GM21786 (cell line): ENCODE measurements around the gene PROB1.
"Not testable (repeated sequence)": the region's sequence is repeated elsewhere in the genome, so short reads cannot be mapped to it uniquely, and the experiment has no call there.

Source experiments
- ATAC-seq: cut with Tn5 transposase; IDR thresholded peaks from one replicate; pipeline ENCODE4 v1.9.1; 2021; ENCODE audit not compliant: unreplicated experiment

The PROB1 gene

GRCh38 chr5:139413153-139413552 lies 18.2 kb upstream of the PROB1 start:
- no peak for ATAC-seq

- ATAC-seq = no peak
Measured at GRCh38 chr5:139410993-139411828, 16.3 kb upstream of the PROB1 start.

GRCh38 chr5:139410121-139410992 lies 15.5 kb upstream of the PROB1 start:
- no peak for ATAC-seq

- ATAC-seq = not testable (repeated sequence)
Measured at GRCh38 chr5:139409116-139409515, 14.2 kb upstream of the PROB1 start.

- ATAC-seq = no peak
Measured at GRCh38 chr5:139408191-139408590, 13.3 kb upstream of the PROB1 start.

- ATAC-seq = no peak
Measured at GRCh38 chr5:139407517-139407916, 12.6 kb upstream of the PROB1 start.

- no peak for ATAC-seq
Measured at GRCh38 chr5:139406963-139407362, 12.1 kb upstream of the PROB1 start.

GRCh38 chr5:139404484-139404840 lies 9.6 kb upstream of the PROB1 start:
- no peak for ATAC-seq

GRCh38 chr5:139403787-139404483 lies 9.0 kb upstream of the PROB1 start, which contains the start of gene SPATA24:
TSS of gene SPATA24 (minus strand) at chr5:139404089. CDS start at chr5:139404060, 29 bp downstream.
- peak; percentile 76 for ATAC-seq

- ATAC-seq = no peak
Measured at GRCh38 chr5:139403418-139403786, 8.5 kb upstream of the PROB1 start.

GRCh38 chr5:139402561-139403158 lies 7.8 kb upstream of the PROB1 start:
- ATAC-seq = no peak

GRCh38 chr5:139401546-139401945 lies 6.6 kb upstream of the PROB1 start:
- ATAC-seq = no peak

GRCh38 chr5:139399501-139400121 lies 4.7 kb upstream of the PROB1 start:
- peak; percentile 24 for ATAC-seq

- no peak for ATAC-seq
Measured at GRCh38 chr5:139397921-139398320, 3.0 kb upstream of the PROB1 start.

- ATAC-seq = no peak
Measured at GRCh38 chr5:139396691-139397090, 1.8 kb upstream of the PROB1 start.

- no peak for ATAC-seq
Measured at GRCh38 chr5:139395844-139396640, 1.1 kb upstream of the PROB1 start.

GRCh38 chr5:139394123-139394653 lies 716 bp downstream of the PROB1 start:
- ATAC-seq = no peak

GRCh38 chr5:139393497-139394122 lies 1.3 kb downstream of the PROB1 start:
- no peak for ATAC-seq
